DMS53 treated with DMSO at 0.1 percent for 48 hours (cell line): Measurements from ENCODE around the gene PRKAG2.

Source experiments
- DNase-seq: peaks from one replicate; lab custom pipeline; 2025; ENCODE audit not compliant: unreplicated experiment; lab: John Stamatoyannopoulos, UW

Gene PRKAG2

GRCh38 chr7:151821226-151821625, 55.7 kb downstream of the PRKAG2 start:
- DNase-seq, result no peak

- DNase-seq, result no peak
These were observed 56.3 kb downstream of the PRKAG2 start for GRCh38 chr7:151820491-151821105.

- DNase-seq, result no peak
These were observed 57.0 kb downstream of the PRKAG2 start for GRCh38 chr7:151819866-151820265.

GRCh38 chr7:151818674-151819519, 58.0 kb downstream of the PRKAG2 start:
- DNase-seq, result no peak

DNA sequence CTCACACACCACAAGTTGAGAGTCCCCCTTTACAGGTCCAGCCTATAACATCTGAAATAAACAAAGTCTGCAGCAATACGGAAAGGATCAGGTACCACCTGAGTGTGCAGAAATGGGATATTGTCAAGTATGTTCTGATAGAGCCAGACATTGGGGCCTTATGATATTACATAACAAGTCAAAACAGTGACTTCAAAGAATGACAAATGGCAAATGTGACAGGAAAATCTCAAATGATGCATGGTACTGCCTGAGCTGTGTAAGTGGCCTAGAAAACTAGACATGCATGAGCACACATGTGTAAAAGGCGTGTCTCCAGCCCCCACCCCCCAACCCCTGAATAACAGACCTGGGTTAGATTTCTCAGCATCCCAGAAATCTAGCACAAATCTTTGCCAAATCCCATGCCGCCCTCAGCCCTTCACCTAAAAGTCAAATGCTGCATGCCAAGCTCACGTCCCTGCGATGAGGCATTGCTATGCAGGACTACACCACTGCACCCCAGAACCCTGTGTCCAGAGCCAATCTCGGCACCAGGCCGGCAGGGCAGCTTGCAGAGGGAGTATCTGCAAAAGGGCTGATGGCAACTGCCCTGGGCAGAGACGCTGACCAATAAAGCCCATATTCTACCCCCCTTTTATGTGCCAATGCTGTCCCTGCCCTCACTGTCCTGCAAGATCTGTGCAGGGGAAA, 58.8 kb downstream of the PRKAG2 start:
- DNase-seq, result no peak

DNA sequence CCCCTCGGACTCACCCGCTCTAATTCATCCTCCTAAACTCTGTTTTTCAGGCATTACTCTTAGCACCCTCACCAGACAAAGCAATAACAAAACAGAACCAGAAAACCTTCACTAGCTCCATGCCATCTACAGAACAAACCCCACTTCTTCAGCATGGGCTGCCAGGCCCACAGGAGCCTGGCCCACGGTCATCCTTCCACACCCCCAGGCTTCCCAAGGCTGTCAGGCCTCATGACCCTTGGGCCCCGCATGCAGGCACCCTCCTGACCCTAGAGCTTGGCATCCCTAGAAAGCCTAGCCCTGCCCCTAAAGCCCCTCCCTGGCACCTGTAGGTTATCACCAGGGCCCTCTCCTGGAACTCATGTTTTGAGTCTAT, 59.6 kb downstream of the PRKAG2 start:
- DNase-seq, result no peak

DNA sequence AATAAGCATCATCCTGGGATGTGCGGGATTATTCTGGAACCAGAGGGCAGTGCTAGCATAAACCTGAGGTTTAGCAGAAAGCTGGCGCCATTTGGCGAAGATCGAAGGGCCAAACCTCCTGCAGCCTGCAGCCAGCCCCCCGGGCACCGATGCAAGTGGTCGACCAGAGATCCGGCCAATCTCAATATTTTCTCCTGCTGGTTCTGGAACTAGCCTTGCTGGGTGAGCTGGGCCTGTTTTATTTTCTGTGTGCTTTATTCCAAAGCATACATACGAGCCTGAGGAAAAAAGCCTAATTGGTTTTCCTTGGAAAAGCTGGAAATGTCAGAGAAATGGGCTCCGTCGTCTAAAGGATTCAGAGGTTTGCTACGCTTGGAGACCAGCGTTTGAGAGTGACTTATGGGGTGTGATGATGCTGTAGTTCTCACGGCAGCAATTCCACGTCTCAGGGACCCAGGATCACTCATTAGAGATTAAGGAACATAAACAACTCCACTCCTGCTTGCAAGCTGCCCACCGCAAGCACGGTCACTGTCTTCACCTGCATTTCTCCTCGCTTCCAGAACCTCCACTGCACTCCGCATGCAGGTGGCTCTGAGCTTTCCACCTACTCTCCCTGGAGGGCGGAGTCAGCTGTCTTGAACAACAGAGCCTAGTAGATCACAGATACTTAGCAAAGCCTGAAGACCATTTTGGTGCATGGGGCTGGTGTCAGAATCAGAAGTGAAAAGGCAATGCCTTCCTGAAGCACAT, 60.2 kb downstream of the PRKAG2 start:
- no peak for DNase-seq

- no peak for DNase-seq
These were observed 61.5 kb downstream of the PRKAG2 start for GRCh38 chr7:151815419-151815818.

- no peak for DNase-seq
These were observed 62.4 kb downstream of the PRKAG2 start for GRCh38 chr7:151814400-151815009.

DNA sequence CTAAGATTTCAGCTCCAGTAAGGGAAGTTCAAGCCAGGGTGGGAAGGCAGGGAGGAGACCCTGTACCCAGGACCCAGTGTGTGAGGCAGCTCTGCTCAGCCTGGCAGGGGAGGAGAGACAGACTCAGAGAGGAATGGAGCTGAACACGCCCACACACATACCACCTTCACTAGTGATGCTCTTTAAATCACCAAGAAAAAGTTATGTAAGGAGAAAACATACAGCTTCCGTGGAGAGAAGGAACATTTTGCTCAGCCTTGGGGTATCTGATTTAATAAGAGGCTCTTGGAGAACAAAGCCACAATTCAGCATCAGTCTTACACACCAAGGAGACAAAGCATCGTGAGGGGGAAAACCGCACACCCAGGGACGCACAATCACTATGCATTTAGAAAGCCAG, 62.9 kb downstream of the PRKAG2 start:
- no peak for DNase-seq

DNA sequence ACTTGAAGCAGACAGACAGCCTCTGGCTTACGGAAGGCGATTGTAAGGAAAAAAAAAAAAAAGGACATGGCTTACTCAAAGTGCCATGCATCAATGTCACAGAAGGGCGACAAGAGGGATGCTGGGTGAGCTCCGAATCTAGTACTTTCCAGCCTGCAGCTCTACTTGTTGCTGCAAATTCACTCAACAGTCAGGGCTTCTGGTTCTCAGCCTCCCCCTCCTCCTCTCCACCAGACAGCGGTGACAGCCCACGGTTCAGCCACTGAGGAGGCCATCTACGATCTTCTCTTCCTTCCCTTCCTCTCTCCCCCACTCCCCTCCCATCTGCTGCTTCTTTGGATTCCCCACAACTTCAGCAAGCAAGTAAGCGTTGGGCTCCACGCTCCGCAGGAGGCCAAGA, 63.5 kb downstream of the PRKAG2 start:
- DNase-seq, result no peak

DNA sequence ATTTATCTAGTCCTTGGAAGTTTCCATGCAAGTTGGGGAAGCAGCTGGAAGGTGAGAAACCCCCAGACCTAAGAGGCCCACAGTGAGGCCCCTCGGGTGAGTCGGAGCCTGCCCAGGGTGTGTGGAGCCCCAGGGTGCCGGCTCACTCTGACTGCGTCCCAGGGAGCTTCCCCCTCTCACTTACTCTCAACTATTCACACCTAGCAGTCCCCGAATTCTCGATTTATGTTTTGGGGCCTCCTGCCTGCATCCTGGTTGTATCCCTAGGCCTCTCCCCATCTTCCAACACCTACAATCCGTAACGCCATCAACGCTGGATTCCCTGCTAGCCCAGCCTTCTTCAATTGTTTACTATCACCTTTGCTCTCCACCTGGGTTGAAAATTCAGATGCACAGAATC, 63.9 kb downstream of the PRKAG2 start:
- no peak for DNase-seq

DNA sequence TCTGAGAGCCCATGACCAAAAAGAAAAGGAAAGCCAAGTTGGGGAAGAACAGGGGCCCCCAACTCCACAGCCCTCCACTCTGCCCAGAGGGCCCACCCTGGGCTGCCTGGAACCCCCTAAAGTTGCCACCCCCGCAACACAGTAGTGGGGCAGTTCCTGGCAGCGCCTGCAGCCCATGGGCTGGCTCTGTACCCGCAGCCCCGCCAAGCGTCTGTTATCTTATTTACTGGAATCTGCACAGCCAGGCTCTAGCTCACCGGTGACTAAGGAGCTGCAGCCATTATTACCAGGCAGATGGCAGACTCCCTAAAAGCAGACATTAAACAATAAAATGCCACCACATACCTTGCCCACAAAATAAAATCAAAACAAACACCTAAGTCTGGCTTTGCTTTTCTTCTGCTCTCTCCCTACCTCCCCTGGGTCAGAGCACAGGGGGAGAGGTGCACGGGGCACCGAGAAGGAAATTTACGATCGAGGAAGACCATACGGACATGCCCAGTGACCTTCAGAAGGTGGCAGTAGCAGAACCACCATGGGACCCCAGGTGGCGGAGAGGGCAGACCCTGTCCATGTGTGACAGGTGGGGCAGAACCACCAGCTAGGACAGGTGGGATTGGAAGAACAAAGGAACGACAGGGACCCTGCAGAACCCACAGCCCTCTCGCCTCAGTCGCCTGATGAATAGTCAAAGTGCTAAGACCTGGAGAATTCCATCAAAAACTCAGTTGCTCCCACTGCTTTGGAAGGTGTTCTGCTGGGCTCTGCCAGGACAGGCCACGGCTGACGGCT, 66.3 kb downstream of the PRKAG2 start:
- no peak for DNase-seq

- no peak for DNase-seq
These were observed 67.1 kb downstream of the PRKAG2 start for GRCh38 chr7:151809864-151810170.

DNA sequence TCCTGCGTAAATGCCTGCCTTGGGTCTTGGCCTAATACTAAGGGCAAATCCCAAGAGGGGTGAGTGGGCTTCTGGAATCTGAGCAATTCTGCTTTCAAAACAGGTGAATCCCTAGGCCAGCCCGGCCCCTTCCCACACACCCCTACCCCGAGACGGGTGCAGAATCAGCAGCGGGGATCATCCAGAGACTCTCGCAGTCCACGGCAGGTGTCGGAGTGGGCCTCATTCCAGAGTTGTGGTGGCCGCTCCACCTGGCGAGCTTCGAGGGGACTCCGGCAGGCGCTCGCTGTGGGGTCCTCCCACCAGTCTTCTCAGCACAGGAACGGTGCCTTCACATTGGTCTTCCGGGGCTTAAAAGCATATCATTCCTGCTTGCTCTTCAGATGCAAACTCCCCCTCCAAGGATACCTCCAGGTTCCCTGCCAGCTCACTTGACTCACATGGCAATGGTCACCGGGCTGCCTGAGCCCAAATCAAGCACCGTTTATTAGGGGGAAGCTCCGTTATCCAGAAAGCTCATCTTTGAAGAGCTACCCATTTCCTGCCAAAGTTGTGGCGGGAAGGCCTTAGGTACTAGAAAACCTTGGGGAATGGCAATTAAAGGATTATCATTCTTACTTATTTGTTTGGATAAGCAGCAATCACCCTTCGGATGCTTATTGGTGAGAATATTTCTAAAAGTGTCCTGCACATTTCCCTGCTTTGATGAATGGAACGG, 67.6 kb downstream of the PRKAG2 start:
- DNase-seq, result no peak

DNA sequence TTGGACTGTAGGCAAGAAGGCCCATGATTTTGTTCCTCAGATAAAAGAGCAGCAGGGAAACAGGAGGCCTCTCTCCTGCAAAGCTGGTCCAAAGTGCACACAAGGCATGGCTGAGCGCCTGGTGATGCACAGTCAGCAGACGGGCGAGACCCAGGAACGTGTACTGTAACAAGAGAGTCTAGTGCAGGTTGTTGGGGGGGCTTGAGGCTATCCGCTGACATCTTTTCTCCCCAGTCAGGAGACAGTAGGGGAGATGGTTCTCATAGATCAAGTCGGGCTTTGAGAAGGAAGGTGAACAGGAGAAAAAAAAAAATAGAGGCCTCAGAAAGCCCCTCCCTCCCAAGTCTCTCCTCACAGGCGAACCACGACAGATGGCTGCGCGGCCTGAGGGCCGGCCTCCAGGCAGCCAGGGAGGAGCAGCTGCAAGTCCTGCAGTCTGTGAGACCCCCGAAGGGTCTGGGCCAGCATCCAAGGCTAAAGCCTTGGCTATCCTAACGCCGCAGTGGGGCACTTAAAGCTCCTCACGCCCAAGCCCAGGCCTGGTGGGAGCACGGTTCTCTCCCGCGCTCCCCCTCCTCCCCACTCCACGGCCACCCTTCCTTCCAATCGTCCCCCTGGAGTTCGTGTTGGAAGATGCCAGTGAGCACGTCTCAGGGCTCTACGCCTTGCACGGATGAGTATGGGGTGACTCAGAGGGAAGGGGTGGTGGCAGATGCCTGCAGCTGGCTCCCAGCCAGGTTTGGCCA, 68.3 kb downstream of the PRKAG2 start:
- peak; percentile 25 for DNase-seq

- DNase-seq, result no peak
These were observed 69.1 kb downstream of the PRKAG2 start for GRCh38 chr7:151807846-151808245.

GRCh38 chr7:151806952-151807775, 69.8 kb downstream of the PRKAG2 start:
- no peak for DNase-seq
